ENCODE measurements around the gene PROZ.

The PROZ gene

GRCh38 chr13:113121928-113122471, 36.4 kb upstream of the PROZ start:
- TF ChIP-seq, protein P1, sequence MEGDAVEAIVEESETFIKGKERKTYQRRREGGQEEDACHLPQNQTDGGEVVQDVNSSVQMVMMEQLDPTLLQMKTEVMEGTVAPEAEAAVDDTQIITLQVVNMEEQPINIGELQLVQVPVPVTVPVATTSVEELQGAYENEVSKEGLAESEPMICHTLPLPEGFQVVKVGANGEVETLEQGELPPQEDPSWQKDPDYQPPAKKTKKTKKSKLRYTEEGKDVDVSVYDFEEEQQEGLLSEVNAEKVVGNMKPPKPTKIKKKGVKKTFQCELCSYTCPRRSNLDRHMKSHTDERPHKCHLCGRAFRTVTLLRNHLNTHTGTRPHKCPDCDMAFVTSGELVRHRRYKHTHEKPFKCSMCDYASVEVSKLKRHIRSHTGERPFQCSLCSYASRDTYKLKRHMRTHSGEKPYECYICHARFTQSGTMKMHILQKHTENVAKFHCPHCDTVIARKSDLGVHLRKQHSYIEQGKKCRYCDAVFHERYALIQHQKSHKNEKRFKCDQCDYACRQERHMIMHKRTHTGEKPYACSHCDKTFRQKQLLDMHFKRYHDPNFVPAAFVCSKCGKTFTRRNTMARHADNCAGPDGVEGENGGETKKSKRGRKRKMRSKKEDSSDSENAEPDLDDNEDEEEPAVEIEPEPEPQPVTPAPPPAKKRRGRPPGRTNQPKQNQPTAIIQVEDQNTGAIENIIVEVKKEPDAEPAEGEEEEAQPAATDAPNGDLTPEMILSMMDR (IDR thresholded peaks at IDR 0.05; ENCODE audit: extremely low read depth, missing control alignments): no peak
- no peak for DNase-seq (ENCODE audit: low spot score)

GRCh38 chr13:113122550-113123225, 35.8 kb upstream of the PROZ start, which contains the start of gene F10:
TSS of gene F10 (plus strand) at chr13:113122799. CDS start at chr13:113122856, 57 bp downstream.
- TF ChIP-seq, protein P1 (IDR thresholded peaks at IDR 0.05; ENCODE audit: extremely low read depth, missing control alignments): no peak
- DNase-seq (ENCODE audit: low spot score): no peak

DNA sequence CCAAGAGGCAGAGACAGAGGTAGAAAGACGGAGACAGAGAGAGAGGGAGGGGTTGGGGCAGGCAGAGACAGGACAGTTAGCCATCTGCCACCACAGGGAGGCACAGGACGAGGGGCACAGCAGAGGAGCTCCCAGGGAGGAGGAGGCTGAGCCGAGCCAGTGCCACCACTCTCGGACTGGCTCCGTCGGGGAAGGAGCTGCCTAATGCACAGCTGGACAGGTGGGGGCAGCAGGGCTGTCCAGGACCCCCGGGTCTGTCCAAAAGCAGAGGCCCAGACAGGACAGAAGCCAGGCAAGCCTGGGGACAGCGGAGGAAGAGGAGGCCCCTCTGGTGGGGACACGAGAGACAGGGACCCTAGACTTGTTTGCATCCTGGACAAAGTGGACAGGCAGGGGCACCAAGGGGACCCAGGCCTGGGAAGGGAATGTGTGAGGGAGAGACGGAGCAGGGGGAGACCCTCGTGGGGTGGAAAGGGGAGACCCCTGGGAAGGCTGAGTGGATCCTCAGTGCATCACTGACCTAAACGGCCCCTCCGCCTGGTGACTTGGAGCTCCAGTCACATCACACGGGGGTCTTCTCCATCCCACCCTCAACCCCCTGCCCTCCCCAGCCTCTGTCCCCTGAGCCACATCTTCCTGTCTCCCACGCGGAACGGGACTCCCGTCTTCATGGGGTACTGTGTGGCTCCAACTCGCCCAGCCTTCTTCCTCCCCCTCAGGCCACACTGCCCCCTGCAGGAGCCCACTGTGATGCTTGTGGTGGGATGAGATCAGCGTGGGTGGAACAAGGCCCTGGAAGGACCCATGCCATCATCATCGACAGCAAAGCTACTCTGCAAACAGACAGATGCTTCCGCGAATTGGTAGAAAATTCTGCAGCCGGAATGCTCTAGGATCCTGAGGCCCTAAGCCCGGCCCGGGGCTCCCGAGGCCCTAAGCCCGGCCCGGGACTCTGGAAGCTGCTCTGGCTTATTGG, 34.9 kb upstream of the PROZ start:
- TF ChIP-seq, protein P1 (IDR thresholded peaks at IDR 0.05; ENCODE audit: extremely low read depth, missing control alignments): no peak
- DNase-seq (ENCODE audit: low spot score): no peak

- no peak for DNase-seq (ENCODE audit: low spot score)
- TF ChIP-seq, protein P1 (IDR thresholded peaks at IDR 0.05; ENCODE audit: extremely low read depth, missing control alignments): no peak
Observed at GRCh38 chr13:113124211-113124970, 34.1 kb upstream of the PROZ start.

DNA sequence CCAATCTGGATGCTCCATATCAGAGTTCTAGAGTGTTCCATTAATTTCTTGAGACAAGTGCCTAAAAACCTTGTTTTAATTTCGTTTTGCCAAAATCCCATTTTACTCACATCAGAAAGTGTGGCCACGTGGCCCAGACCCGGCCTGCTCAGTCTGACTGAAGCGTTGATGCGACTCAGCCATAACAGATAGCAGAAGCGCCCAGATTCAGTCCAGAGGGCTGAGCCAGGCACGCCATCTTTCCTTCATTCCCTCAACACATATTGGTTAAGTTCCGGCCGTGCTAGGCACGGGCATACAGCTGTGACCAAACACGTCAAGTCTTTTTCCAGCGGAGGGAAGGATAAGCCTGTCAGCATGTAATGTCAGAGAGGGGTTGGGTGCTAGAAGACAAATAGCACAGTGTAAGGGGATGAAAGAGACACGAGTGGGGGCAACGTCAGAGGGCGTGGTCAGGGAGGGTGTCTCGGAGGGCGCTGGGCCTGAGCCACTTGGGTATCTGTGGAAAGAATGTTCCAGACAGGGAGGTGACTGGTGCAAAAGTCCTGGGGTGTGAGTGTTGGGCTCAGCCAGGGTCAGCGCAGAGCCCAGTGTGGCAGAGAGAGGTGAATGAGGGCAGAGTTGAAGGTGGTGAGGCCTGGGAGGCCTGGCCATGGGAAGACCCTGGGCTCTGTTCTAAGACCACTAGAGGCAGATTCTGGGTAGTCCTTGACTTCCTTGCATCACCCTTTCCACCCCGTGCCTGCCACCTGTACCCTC, 32.8 kb upstream of the PROZ start:
- TF ChIP-seq, protein P1 (IDR thresholded peaks at IDR 0.05; ENCODE audit: extremely low read depth, missing control alignments): no peak
- no peak for DNase-seq (ENCODE audit: low spot score)

DNA sequence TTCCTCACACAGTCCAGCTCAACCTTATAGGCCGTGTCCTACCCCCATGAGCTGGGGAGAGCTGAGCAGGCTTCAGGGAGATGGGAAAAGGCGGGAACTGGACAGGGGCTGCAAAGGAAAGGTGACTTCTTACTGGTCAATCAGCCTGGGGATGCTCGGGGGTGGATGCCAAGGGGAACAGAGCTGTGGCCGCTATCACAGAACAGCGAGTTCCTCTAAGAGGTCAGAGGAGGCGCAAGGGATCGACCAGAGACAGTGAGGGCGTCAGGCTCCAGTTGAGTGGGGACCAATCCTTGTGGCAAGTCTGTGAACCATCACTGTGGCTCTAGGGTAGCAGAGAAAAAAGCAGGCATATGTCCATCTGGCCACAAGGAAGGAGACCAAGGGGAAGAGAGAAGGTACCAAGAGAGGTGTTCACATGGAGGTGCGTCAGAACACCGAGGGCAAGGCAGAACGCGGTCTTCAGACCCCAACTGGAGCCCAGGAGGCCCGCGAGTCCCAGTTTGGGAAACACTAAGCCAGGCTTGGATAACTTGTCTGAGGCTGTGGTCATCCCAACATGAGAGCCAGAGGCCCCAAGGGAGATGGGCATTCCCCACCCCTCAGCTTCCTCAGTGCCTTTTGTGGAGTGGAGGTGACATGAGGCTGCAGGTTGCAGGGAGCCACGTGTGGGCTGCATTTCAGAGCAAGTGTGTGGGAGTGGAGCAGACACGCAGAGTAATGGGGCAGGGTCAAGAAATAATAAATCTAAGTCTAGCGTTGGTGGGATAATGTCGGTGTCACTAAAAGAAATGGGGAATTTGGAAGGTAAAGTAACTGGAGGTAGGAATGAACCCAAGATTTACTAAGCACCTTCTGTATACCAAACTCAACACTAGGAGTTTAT, 31.9 kb upstream of the PROZ start:
- DNase-seq (ENCODE audit: low spot score): no peak
- TF ChIP-seq, protein P1 (IDR thresholded peaks at IDR 0.05; ENCODE audit: extremely low read depth, missing control alignments): no peak
